ENCODE data around the gene RANGAP1. TPM values are rescaled to one million over a fixed set of nuclear protein-coding genes. Genes with fewer than 3 reads are reported as not detected.

RANGAP1 gene
- total and polyA plus RNA-seq, 2 of the 4 experiments (the other 2 are of a cell fraction) = 71.2 to 148 TPM

DNA sequence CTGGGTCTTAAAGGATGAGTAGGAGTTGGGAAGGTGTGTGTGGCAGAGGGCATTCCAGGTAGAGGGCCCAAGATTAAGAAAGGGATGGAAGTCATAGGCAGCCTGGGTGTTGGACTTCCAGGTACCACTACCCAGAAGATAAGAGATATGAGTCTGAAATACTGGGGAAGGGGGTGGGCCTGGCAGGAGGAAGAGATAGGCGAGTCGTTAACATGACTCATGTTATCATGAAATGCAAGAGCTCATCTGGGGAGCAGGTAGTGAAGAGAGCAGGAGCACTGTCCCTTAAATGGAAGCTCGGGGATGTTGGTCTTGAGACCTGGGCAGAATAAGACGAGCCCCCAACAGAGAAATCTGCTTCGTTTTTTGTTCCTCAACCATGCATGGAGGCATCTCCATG, 25.5 kb upstream of the RANGAP1 start:
- Histone ChIP-seq H3K4me2 (ENCODE audit: low read depth, low read length) (no peak overlapping the region), H2AK5ac (ENCODE audit: low read depth, low read length) (0 out of 2 replicates have a peak overlapping the region, but pooled peaks have one; percentile 3), H3K18ac (ENCODE audit: low read depth, low read length) (no peak overlapping the region), H4K20me1 (ENCODE audit: insufficient read depth, low read length) (peaks cover 91% of the 10 kb centered on the region), H2BK5ac (ENCODE audit: low read depth, low read length, poor library complexity, severe bottlenecking) (no peak overlapping the region), H4K8ac (ENCODE audit: low read depth in 2 of 2, low read length in 2 of 2) (no peak overlapping the region), H2BK15ac (ENCODE audit: low read depth, low read length) (no peak overlapping the region), H3K27ac (ENCODE audit: insufficient read depth, low read length) (no peak overlapping the region), H3K4me3 (ENCODE audit: insufficient read depth, low read depth, low read length) (no peak overlapping the region), H2BK120ac (ENCODE audit: low read depth, low read length) (no peak overlapping the region), H2BK20ac (ENCODE audit: low read depth, low read length) (no peak overlapping the region), H4K5ac (ENCODE audit: low read depth, low read length) (no peak overlapping the region), H3K36me3 (ENCODE audit: control insufficient read depth, insufficient read depth, low read length) (peaks cover 25% of the 10 kb centered on the region), H3K27me3 (ENCODE audit: control insufficient read depth, insufficient read depth, low read length) (no peaks in the 10 kb centered on the region), H2AFZ (replicated peaks; ENCODE audit: low read length, poor library complexity) (no peak overlapping the region), H3K9ac (ENCODE audit: low read depth, low read length) (no peak overlapping the region), H3K4me1 (ENCODE audit: control insufficient read depth, insufficient read depth, low read length) (peaks cover 14% of the 10 kb centered on the region), H3K9me1 (ENCODE audit: insufficient read depth, low read length) (peaks cover 33% of the 10 kb centered on the region), H3K4ac (ENCODE audit: low read depth, low read length) (0 out of 2 replicates have a peak overlapping the region, but pooled peaks have one; percentile 5), H3K79me1 (ENCODE audit: low read depth in 1 of 2, low read length in 2 of 2) (peaks cover 22 to 81% of the 10 kb centered on the region in 2 experiments), H3K9me3 (ENCODE audit: control insufficient read depth, insufficient read depth, low read length) (no peaks in the 10 kb centered on the region), H3K56ac (ENCODE audit: extremely low read depth, insufficient read depth, low read length) (no peak overlapping the region), H3K23ac (ENCODE audit: low read depth, low read length) (peak overlapping the region; percentile 12; the same call in 1 of the 2 replicates), H4K91ac (ENCODE audit: insufficient read depth, low read depth, low read length) (no peak overlapping the region), H3K14ac (replicated peaks; ENCODE audit: low read depth, low read length) (no peak overlapping the region; the same call in 1 of the 2 replicates), H2AK9ac (replicated peaks; ENCODE audit: low read depth, low read length, poor library complexity) (no peak overlapping the region)
- intact Hi-C loops (cut with micrococcal nuclease) = no loop called here
- ChIA-PET POLR2A (ENCODE audit: unreplicated experiment) (interaction anchor here (0.6 kb wide), 1 partner anchor 22 kb away, joined by 5 read pairs; no protein-coding TSS in a partner anchor), CTCF (no interaction called here)
- BruUV-seq (replicated peaks) = no TSS peak
- dilution Hi-C loops (cut with HindIII; ENCODE audit: low sequenced_read_pairs, unreplicated experiment) = no loop called here
- no CpG with 5 or more reads among the region's 5 CpGs for WGBS, 2 experiments (ENCODE audit: extremely low coverage in 2 of 2, insufficient read length in 1 of 2)
- no peak for DNase-seq
- TF ChIP-seq RAD21 (IDR thresholded peaks at IDR 0.05; ENCODE audit: low read length) = no peak
- no peak for TF ChIP-seq SMC3 (IDR thresholded peaks at IDR 0.05; ENCODE audit: low read depth, low read length)
- TF ChIP-seq CHD1 (IDR thresholded peaks at IDR 0.05; ENCODE audit: low read depth, low read length) = no peak
- no peak for TF ChIP-seq RFX5 (IDR thresholded peaks at IDR 0.05; ENCODE audit: low read depth, low read length)
- no peak for TF ChIP-seq FOS (IDR thresholded peaks at IDR 0.05; ENCODE audit: low read depth, low read length)
- no peak for TF ChIP-seq MXI1 (IDR thresholded peaks at IDR 0.05; ENCODE audit: borderline replicate concordance, low read depth, low read length)
- TF ChIP-seq POLR2A (IDR thresholded peaks at IDR 0.05; ENCODE audit: low read depth, low read length) = no peak
- no peak for TF ChIP-seq BHLHE40 (IDR thresholded peaks at IDR 0.05; ENCODE audit: low read depth, low read length)
- TF ChIP-seq, protein P1, sequence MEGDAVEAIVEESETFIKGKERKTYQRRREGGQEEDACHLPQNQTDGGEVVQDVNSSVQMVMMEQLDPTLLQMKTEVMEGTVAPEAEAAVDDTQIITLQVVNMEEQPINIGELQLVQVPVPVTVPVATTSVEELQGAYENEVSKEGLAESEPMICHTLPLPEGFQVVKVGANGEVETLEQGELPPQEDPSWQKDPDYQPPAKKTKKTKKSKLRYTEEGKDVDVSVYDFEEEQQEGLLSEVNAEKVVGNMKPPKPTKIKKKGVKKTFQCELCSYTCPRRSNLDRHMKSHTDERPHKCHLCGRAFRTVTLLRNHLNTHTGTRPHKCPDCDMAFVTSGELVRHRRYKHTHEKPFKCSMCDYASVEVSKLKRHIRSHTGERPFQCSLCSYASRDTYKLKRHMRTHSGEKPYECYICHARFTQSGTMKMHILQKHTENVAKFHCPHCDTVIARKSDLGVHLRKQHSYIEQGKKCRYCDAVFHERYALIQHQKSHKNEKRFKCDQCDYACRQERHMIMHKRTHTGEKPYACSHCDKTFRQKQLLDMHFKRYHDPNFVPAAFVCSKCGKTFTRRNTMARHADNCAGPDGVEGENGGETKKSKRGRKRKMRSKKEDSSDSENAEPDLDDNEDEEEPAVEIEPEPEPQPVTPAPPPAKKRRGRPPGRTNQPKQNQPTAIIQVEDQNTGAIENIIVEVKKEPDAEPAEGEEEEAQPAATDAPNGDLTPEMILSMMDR (conservative IDR thresholded peaks at IDR 0.05; ENCODE audit: low read depth, low read length) = no peak
- TF ChIP-seq MAFK (IDR thresholded peaks at IDR 0.05; ENCODE audit: low read depth, low read length) = no peak
- no peak for TF ChIP-seq MAZ (IDR thresholded peaks at IDR 0.05; ENCODE audit: borderline replicate concordance, low read depth, low read length)
- TF ChIP-seq, protein P2, sequence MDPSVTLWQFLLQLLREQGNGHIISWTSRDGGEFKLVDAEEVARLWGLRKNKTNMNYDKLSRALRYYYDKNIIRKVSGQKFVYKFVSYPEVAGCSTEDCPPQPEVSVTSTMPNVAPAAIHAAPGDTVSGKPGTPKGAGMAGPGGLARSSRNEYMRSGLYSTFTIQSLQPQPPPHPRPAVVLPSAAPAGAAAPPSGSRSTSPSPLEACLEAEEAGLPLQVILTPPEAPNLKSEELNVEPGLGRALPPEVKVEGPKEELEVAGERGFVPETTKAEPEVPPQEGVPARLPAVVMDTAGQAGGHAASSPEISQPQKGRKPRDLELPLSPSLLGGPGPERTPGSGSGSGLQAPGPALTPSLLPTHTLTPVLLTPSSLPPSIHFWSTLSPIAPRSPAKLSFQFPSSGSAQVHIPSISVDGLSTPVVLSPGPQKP (IDR thresholded peaks at IDR 0.05; ENCODE audit: borderline replicate concordance, low read depth, low read length) = no peak
- in situ Hi-C loops (cut with MboI; ENCODE audit: low sequenced_read_pairs) = no loop called here
- no peak for ATAC-seq (ENCODE audit: low read depth)
